ENCODE data around the gene NCF4.

NCF4 gene

GRCh38 chr22:36872866-36873498 lies 12.2 kb downstream of the NCF4 start:
- Histone ChIP-seq H3K4me2 (ENCODE audit: low read depth, low read length) (peak overlapping the region; percentile 48), H4K20me1 (ENCODE audit: insufficient read depth, low read length) (no peaks in the 10 kb centered on the region), H3K4me3 (ENCODE audit: low read length) (no peak overlapping the region), H3K9me3 (replicated peaks; ENCODE audit: insufficient read depth, low read length) (no peaks in the 10 kb centered on the region), H3K9ac (ENCODE audit: low read length) (peak overlapping the region; percentile 52; the same call in 1 of the 2 replicates), H3K27ac (ENCODE audit: low read length) (peak overlapping the region; percentile 93), H3K4me1 (ENCODE audit: low read length) (peaks cover 20% of the 10 kb centered on the region), H3K36me3 (replicated peaks; ENCODE audit: insufficient read depth, low read length) (no peaks in the 10 kb centered on the region), H3K9me2 (replicated peaks; ENCODE audit: insufficient read depth, low read length) (no peaks in the 10 kb centered on the region), H3F3A (ENCODE audit: insufficient read depth, low read length) (peaks cover 31% of the 10 kb centered on the region), H2AFZ (ENCODE audit: low read length) (peak overlapping the region; percentile 25), H3K27me3 (replicated peaks; ENCODE audit: insufficient read depth, low read length) (no peaks in the 10 kb centered on the region), H3K79me2 (ENCODE audit: low read length) (no peaks in the 10 kb centered on the region)
- no peak for TF ChIP-seq EZH2 (optimal IDR thresholded peaks at IDR 0.05; ENCODE audit: low read depth, low read length)
- TF ChIP-seq CTCF (IDR thresholded peaks at IDR 0.05; ENCODE audit: low read length): no peak
- no peak for TF ChIP-seq EZH2phosphoT487 (IDR thresholded peaks at IDR 0.05; ENCODE audit: low read length)
- no peak for DNase-seq

DNA sequence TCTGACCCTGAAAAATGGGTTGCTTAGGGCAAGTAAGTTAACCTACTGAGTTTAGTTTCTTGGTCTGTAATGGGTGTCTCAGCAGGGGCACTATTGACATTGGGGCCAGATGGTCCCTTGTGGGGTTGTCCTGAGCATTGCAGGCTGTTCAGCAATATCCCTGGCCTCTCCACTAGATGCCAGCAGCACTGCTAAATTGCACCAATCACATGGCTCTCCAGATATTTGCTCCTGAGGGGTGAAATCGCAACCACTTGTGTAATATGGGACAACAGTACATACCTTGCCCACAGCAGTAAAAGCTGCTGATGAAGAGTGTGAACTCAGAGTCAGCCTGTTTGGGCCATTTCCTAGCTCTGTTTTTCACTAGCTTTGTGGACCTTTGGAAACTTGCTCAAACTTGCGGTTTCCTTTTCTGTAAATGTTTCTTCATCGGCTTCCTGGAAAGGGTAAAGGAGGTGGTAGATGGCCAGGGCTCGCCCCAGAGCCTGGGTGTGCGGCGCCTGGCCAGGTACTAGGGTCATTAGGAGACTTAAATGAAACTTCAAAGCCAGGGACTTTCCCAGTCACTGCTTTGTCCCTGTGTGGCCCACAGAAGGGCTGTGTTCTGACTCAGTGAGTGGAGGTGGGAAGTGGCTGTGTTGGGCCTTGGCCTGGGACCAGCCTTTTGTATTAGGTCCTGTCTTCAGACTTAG lies 13.0 kb downstream of the NCF4 start:
- no peaks in the 10 kb centered on the region for H3K9me3 ChIP-seq (replicated peaks; ENCODE audit: insufficient read depth, low read length)
- peak; percentile 92 for DNase-seq
- peaks cover 20% of the 10 kb centered on the region for H3K4me1 ChIP-seq (ENCODE audit: low read length)
- H2AFZ ChIP-seq (ENCODE audit: low read length): peak overlapping the region; percentile 25
- H3K4me2 ChIP-seq (ENCODE audit: low read depth, low read length): peak overlapping the region; percentile 48
- H3K36me3 ChIP-seq (replicated peaks; ENCODE audit: insufficient read depth, low read length): no peaks in the 10 kb centered on the region
- H3F3A ChIP-seq (ENCODE audit: insufficient read depth, low read length): peaks cover 31% of the 10 kb centered on the region
- H4K20me1 ChIP-seq (ENCODE audit: insufficient read depth, low read length): no peaks in the 10 kb centered on the region
- H3K9ac ChIP-seq (ENCODE audit: low read length): peak overlapping the region; percentile 52
- no peak for TF ChIP-seq EZH2phosphoT487 (IDR thresholded peaks at IDR 0.05; ENCODE audit: low read length)
- TF ChIP-seq EZH2 (optimal IDR thresholded peaks at IDR 0.05; ENCODE audit: low read depth, low read length): no peak
- peak; percentile 71 for TF ChIP-seq CTCF (IDR thresholded peaks at IDR 0.05; ENCODE audit: low read length)
- H3K27ac ChIP-seq (ENCODE audit: low read length): peak overlapping the region; percentile 93
- H3K79me2 ChIP-seq (ENCODE audit: low read length): no peaks in the 10 kb centered on the region
- no peaks in the 10 kb centered on the region for H3K27me3 ChIP-seq (replicated peaks; ENCODE audit: insufficient read depth, low read length)
- H3K9me2 ChIP-seq (replicated peaks; ENCODE audit: insufficient read depth, low read length): no peaks in the 10 kb centered on the region
- peak overlapping the region; percentile 7 for H3K4me3 ChIP-seq (ENCODE audit: low read length)

DNA sequence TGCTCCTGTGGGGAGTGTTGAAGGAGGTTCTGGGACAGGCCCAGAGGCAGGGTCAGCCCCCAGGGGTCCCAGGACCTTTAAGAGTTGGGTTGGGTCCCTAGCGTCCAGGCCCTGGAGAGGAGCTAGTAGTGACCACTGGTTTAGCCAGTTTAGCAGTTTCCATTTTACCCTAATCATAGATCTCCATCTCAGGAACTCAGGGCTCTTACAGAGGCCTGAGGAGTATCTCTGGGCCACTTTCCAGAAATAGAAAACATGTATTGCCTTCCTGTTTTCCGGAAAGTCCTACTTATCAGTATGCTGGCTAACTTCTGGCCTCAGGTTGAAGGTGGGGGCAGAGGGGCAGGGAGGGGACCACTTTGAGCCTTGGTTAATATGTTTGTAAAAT lies 13.5 kb downstream of the NCF4 start:
- TF ChIP-seq CTCF (IDR thresholded peaks at IDR 0.05; ENCODE audit: low read length): no peak
- no peak for TF ChIP-seq EZH2 (optimal IDR thresholded peaks at IDR 0.05; ENCODE audit: low read depth, low read length)
- TF ChIP-seq EZH2phosphoT487 (IDR thresholded peaks at IDR 0.05; ENCODE audit: low read length): no peak
- peak overlapping the region; percentile 93 for H3K27ac ChIP-seq (ENCODE audit: low read length)
- H3K27me3 ChIP-seq (replicated peaks; ENCODE audit: insufficient read depth, low read length): no peaks in the 10 kb centered on the region
- H3K9ac ChIP-seq (ENCODE audit: low read length): peak overlapping the region; percentile 52
- H3K4me2 ChIP-seq (ENCODE audit: low read depth, low read length): peak overlapping the region; percentile 48
- no peaks in the 10 kb centered on the region for H3K9me3 ChIP-seq (replicated peaks; ENCODE audit: insufficient read depth, low read length)
- no peak for DNase-seq
- no peaks in the 10 kb centered on the region for H3K79me2 ChIP-seq (ENCODE audit: low read length)
- H4K20me1 ChIP-seq (ENCODE audit: insufficient read depth, low read length): no peaks in the 10 kb centered on the region
- peak overlapping the region; percentile 25 for H2AFZ ChIP-seq (ENCODE audit: low read length)
- no peaks in the 10 kb centered on the region for H3K9me2 ChIP-seq (replicated peaks; ENCODE audit: insufficient read depth, low read length)
- H3K4me3 ChIP-seq (ENCODE audit: low read length): peak overlapping the region; percentile 7
- H3F3A ChIP-seq (ENCODE audit: insufficient read depth, low read length): peaks cover 31% of the 10 kb centered on the region
- H3K4me1 ChIP-seq (ENCODE audit: low read length): peaks cover 20% of the 10 kb centered on the region
- H3K36me3 ChIP-seq (replicated peaks; ENCODE audit: insufficient read depth, low read length): no peaks in the 10 kb centered on the region

Measured in MM.1S (cell line).